T-helper 1 cell treated with Interleukin-12 subunit alpha and Interleukin-12 subunit beta and Interleukin-4 antibody, amounts not matched to agents 30 μg/mL and 1 μg/mL, for 36 hours (primary cell): Measurements from ENCODE around the gene SEC23A.
"Not testable (repeated sequence)": the region's sequence is repeated elsewhere in the genome, so short reads cannot be mapped to it uniquely, and the experiment has no call there.

ENCODE experiments used
- H3K27ac Mint-ChIP-seq: one replicate; pipeline ENCODE4 v1.8.0; 2021; ENCODE audit warnings: mild to moderate bottlenecking, mixed read lengths
- H3K27me3 Mint-ChIP-seq: one replicate; pipeline ENCODE4 v1.8.0; 2021; ENCODE audit warnings: low read depth, mixed read lengths
- H3K36me3 Mint-ChIP-seq: one replicate; pipeline ENCODE4 v1.8.0; 2021; ENCODE audit warnings: low read depth, mixed read lengths
- H3K4me1 Mint-ChIP-seq: one replicate; pipeline ENCODE4 v1.8.0; 2021; ENCODE audit warnings: low read depth, mixed read lengths
- H3K4me3 Mint-ChIP-seq: one replicate; pipeline ENCODE4 v1.8.0; 2021; ENCODE audit warnings: mild to moderate bottlenecking, moderate library complexity, mixed read lengths
- H3K9me3 Mint-ChIP-seq: one replicate; pipeline ENCODE4 v1.8.0; 2021; ENCODE audit warnings: mixed read lengths

SEC23A gene

GRCh38 chr14:39102969-39103957 is at the start of gene SEC23A:
Gene SEC23A, minus strand, starts transcription at chr14:39103235. Its CDS starts 7,117 bp downstream, at chr14:39096118.
- peak within 1 kb of the TSS; percentile 96 for H3K4me3 Mint-ChIP-seq
- no peaks in the 10 kb centered on the region for H3K27me3 Mint-ChIP-seq

DNA sequence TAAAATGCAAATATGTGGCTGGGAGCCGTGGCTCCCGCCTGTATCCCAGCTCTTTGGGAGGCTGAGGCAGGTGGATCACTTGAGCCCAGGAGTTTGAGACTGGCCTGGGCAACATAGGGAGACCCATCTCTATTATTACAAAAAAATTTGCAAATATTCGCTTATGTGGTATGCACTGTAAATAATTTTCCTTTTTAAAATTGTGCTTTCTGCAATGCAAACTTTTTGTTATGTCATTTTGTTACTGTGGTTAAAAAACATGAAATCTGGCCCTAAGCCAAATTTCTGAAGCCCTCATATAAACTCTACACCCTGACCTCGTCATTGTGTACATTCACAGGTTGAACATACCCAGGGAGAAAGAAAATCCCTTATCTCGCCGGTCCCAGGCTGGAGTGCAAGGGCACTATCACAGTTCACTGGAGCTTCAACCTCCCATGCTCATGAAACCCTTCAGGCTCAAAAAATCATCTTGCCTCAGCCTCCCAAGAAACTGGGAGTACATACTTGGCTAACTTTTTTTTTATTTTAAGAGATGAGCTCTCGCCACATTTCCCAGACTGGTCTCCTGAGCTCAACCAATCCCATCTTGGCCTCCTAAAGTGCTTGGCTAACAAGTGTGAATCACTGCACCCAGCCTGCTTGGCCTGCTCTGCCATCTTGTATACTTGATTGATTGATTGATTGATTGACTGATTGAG is 42.4 kb upstream of the SEC23A start:
- Mint-ChIP-seq H3K36me3 (peaks cover 36% of the 10 kb centered on the region), H3K4me3 (no peak overlapping the region), H3K9me3 (peaks cover 6% of the 10 kb centered on the region), H3K4me1 (peaks cover 4% of the 10 kb centered on the region), H3K27me3 (no peaks in the 10 kb centered on the region), H3K27ac (no peak overlapping the region)

More at GRCh38 chr14:39102969-39103957, at the start of gene SEC23A:
- H3K36me3 Mint-ChIP-seq, result peaks cover 5% of the 10 kb centered on the region
- H3K9me3 Mint-ChIP-seq, result no peaks in the 10 kb centered on the region
- peaks cover 32% of the 10 kb centered on the region for H3K4me1 Mint-ChIP-seq
- H3K27ac Mint-ChIP-seq, result peak within 1 kb of the TSS; percentile 97

DNA sequence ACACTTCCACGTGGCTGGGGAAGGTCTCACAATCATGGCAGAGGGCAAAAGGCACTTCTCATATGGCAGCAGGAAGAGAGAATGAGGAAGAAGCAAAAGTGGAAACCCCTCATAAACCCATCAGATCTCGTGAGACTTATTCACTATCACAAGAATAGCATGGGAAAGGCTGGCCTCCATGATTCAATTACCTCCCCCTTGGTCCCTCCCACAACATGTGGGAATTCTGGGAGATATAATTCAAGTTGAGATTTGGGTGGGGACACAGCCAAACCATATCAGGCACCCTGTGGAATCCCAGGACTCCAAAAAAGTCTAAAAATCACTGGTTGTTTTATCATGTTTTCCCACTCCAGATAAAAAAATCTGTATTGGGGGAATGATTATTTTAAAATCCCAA is 40.2 kb upstream of the SEC23A start:
- H3K27ac Mint-ChIP-seq, H3K4me3 Mint-ChIP-seq, H3K9me3 Mint-ChIP-seq, H3K4me1 Mint-ChIP-seq, H3K27me3 Mint-ChIP-seq: not testable (repeated sequence)
- peaks cover 37% of the 10 kb centered on the region for H3K36me3 Mint-ChIP-seq

DNA sequence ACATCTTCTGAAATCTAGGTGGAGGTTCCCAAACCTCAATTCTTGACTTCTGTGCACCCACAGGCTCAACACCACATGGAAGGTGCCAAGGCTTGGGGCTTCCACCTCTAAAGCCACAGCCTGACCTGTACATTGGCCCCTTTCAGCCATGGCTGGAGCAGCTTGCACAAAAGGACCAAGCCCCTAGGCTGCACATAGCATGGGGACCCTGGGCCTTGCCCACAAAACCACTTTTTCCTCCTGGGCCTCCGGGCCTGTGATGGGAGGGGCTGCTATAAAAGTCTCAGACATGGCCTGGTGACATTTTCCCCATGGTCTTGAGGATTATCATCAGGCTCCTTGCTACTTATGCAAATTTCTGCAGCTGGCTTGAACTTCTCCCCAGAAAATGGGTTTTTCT is 38.6 kb upstream of the SEC23A start:
- not testable (repeated sequence) for H3K4me3 Mint-ChIP-seq, H3K27ac Mint-ChIP-seq, H3K9me3 Mint-ChIP-seq, H3K4me1 Mint-ChIP-seq, H3K27me3 Mint-ChIP-seq
- H3K36me3 Mint-ChIP-seq, result peaks cover 34% of the 10 kb centered on the region

GRCh38 chr14:39140170-39140569 is 37.1 kb upstream of the SEC23A start:
- H3K4me1 Mint-ChIP-seq, result peaks cover 4% of the 10 kb centered on the region
- peaks cover 39% of the 10 kb centered on the region for H3K36me3 Mint-ChIP-seq
- H3K9me3 Mint-ChIP-seq, result peaks cover 6% of the 10 kb centered on the region
- no peak overlapping the region for H3K27ac Mint-ChIP-seq
- H3K4me3 Mint-ChIP-seq, result no peak overlapping the region
- no peaks in the 10 kb centered on the region for H3K27me3 Mint-ChIP-seq

GRCh38 chr14:39138440-39138839 is 35.4 kb upstream of the SEC23A start:
- Mint-ChIP-seq H3K27me3 (no peaks in the 10 kb centered on the region), H3K4me3 (no peak overlapping the region), H3K36me3 (peaks cover 47% of the 10 kb centered on the region), H3K27ac (no peak overlapping the region), H3K4me1 (peaks cover 4% of the 10 kb centered on the region), H3K9me3 (peaks cover 6% of the 10 kb centered on the region)

DNA sequence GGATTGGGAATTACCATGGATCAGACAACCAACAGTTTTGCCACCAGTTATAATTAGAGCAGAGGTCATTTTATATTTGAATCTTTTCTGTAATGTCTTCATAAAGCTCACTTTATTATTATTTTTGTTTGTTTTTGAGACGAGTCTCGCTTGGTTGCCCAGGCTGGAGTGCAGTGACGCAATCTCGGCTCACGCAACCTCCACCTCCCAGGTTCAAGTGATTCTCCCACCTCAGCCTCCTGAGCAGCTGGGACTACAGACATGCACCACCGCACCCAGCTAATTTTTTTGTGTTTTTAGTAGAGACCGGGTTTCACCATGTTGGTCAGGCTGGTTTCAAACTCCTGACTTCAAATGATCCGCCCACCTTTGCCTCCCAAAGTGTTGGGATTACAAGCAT is 34.8 kb upstream of the SEC23A start:
- H3K4me1 Mint-ChIP-seq, H3K9me3 Mint-ChIP-seq, H3K4me3 Mint-ChIP-seq, H3K27ac Mint-ChIP-seq, H3K27me3 Mint-ChIP-seq: not testable (repeated sequence)
- H3K36me3 Mint-ChIP-seq, result peaks cover 44% of the 10 kb centered on the region

- Mint-ChIP-seq H3K27ac (no peak overlapping the region), H3K9me3 (no peaks in the 10 kb centered on the region), H3K36me3 (peaks cover 18% of the 10 kb centered on the region), H3K4me1 (peaks cover under 1% of the 10 kb centered on the region), H3K27me3 (no peaks in the 10 kb centered on the region), H3K4me3 (no peak overlapping the region)
These were observed 19.5 kb upstream of the SEC23A start for GRCh38 chr14:39122330-39123138.

GRCh38 chr14:39114073-39114838 is 11.2 kb upstream of the SEC23A start, which contains the start of gene GEMIN2:
Gene GEMIN2, plus strand, starts transcription at chr14:39114323. Its CDS starts 16 bp downstream, at chr14:39114339.
- Mint-ChIP-seq H3K9me3 (no peaks in the 10 kb centered on the region), H3K36me3 (peaks cover 5% of the 10 kb centered on the region), H3K27ac (peak within 1 kb of the TSS; percentile 89), H3K27me3 (no peaks in the 10 kb centered on the region), H3K4me3 (peak within 1 kb of the TSS; percentile 88), H3K4me1 (peaks cover 18% of the 10 kb centered on the region)

DNA sequence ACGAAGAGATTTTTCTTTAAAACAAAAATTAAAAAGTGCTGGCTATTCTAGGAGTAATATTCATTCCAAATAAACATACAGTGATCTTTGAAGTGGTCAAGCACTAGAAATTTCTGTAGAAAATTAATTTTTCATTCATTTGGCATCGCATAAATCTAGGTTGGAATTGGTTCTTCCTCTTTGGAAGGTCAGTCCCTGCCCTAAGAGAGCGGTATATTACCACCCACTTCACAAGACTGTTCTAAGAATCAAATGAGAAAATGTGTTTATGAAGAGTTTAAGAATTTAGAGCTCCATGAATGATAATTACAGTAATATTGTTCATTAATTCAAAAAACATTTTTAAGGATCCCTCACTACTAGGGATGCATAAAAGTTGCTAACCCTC is 10.6 kb upstream of the SEC23A start:
- peaks cover 5% of the 10 kb centered on the region for H3K36me3 Mint-ChIP-seq
- H3K4me3 Mint-ChIP-seq, result peak overlapping the region; percentile 88
- no peaks in the 10 kb centered on the region for H3K9me3 Mint-ChIP-seq
- H3K27ac Mint-ChIP-seq, result peak overlapping the region; percentile 89
- H3K4me1 Mint-ChIP-seq, result peaks cover 18% of the 10 kb centered on the region
- H3K27me3 Mint-ChIP-seq, result no peaks in the 10 kb centered on the region

- Mint-ChIP-seq H3K36me3 (no peaks in the 10 kb centered on the region), H3K9me3 (no peaks in the 10 kb centered on the region), H3K27ac (no peak overlapping the region), H3K27me3 (no peaks in the 10 kb centered on the region), H3K4me3 (no peak overlapping the region), H3K4me1 (peaks cover 14% of the 10 kb centered on the region)
These were observed 7.1 kb upstream of the SEC23A start for GRCh38 chr14:39109893-39110715.

GRCh38 chr14:39108791-39109190 is 5.8 kb upstream of the SEC23A start:
- H3K9me3 Mint-ChIP-seq, result no peaks in the 10 kb centered on the region
- no peaks in the 10 kb centered on the region for H3K27me3 Mint-ChIP-seq
- no peak overlapping the region for H3K27ac Mint-ChIP-seq
- peaks cover 15% of the 10 kb centered on the region for H3K4me1 Mint-ChIP-seq
- no peaks in the 10 kb centered on the region for H3K36me3 Mint-ChIP-seq
- H3K4me3 Mint-ChIP-seq, result no peak overlapping the region

GRCh38 chr14:39107591-39107996 is 4.6 kb upstream of the SEC23A start:
- peaks cover 17% of the 10 kb centered on the region for H3K4me1 Mint-ChIP-seq
- H3K36me3 Mint-ChIP-seq, result no peaks in the 10 kb centered on the region
- no peaks in the 10 kb centered on the region for H3K27me3 Mint-ChIP-seq
- H3K4me3 Mint-ChIP-seq, result no peak overlapping the region
- H3K9me3 Mint-ChIP-seq, result no peaks in the 10 kb centered on the region
- H3K27ac Mint-ChIP-seq, result no peak overlapping the region
